PC-3 (cell line): ENCODE data around the gene HOXC9.

Source experiments
- EZH2 ChIP-seq: fragments of 300-600 bp; sonication (generic); IDR thresholded peaks from one replicate; pipeline ENCODE4 v1.6.1; 2017; ENCODE audit warnings: antibody characterized with exemption, mild to moderate bottlenecking, low read length; ENCODE audit not compliant: unreplicated experiment
- TF ChIP-seq, protein P1 (sequence below): fragments of 300-600 bp; sonication (generic); conservative IDR thresholded peaks from 2 replicates; pipeline ENCODE4 v1.5.1; 2017; ENCODE audit warnings: antibody characterized with exemption, low read depth, mild to moderate bottlenecking, low read length

DNA sequence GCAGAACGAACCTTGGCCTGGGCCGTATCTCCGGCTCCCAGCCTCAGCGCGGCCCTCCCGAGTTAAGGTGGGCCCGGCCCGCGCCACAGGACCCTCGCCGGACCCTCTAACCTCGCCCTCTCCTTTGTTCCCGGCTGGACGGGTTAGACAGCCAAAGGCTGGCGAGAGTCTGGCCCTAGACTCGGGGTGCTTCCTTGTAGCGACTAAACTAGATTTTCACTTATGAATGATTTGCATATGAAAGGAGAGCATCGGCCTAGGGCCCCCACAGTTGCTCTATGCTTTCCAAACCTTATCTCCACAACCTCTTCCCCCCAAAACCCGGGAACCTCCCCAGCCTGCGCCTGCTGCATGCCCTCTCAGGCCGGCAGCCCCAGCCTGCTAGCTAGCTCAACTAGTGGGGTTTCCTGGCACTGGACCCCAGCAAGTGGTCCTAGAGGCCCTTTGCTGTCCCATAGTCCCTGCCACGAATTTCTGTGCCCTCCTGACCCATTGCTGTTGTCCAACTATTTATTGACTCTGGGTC, 34.9 kb downstream of the HOXC9 start:
- TF ChIP-seq, protein P1, sequence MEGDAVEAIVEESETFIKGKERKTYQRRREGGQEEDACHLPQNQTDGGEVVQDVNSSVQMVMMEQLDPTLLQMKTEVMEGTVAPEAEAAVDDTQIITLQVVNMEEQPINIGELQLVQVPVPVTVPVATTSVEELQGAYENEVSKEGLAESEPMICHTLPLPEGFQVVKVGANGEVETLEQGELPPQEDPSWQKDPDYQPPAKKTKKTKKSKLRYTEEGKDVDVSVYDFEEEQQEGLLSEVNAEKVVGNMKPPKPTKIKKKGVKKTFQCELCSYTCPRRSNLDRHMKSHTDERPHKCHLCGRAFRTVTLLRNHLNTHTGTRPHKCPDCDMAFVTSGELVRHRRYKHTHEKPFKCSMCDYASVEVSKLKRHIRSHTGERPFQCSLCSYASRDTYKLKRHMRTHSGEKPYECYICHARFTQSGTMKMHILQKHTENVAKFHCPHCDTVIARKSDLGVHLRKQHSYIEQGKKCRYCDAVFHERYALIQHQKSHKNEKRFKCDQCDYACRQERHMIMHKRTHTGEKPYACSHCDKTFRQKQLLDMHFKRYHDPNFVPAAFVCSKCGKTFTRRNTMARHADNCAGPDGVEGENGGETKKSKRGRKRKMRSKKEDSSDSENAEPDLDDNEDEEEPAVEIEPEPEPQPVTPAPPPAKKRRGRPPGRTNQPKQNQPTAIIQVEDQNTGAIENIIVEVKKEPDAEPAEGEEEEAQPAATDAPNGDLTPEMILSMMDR, result no peak
- no peak for TF ChIP-seq EZH2
